Measurements from ENCODE around the gene DAZAP1. TPM values are rescaled to one million over a fixed set of nuclear protein-coding genes. Genes with fewer than 3 reads are reported as not detected.
"Not testable (repeated sequence)": the region's sequence is repeated elsewhere in the genome, so short reads cannot be mapped to it uniquely, and the experiment has no call there.

DAZAP1 gene
- total RNA-seq, 1 donor: 43.8 TPM

DNA sequence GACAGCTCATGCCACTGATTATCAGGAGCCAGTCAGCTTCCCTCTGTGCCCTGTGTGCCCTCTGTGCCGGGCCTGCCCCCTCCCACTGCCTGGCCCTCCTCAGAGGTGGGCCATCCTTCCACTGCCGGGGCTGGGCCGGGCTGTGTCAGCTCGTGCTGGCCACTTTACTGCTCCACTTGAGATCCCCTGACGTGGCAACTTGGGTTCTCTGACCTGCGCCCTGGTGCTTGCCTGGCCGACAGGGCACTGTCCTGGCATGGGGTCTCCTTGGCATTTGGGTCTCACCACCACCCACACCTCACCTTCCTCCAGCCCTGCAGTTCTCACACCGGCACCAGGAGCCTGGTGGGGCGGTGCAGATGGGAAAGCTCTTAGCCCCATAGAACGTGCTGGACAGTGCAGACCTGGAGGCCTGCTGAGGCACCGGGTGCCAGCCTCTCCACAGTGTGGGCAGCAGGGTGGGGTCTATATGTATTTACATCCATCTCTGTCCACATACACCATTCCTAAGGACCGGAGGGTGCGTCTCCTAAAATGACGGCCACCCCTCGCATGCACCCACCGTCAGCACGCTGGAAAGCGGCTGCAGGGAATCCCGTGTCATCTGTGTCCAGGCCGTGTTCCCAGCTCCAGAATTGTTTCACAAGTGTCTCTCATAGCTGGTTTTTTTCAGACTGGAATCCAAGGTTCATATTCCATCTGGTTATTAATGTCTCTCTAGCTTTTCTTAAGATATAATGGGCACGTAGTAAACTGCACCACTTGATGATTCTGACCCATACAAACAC, 11.8 kb downstream of the DAZAP1 start:
- TF ChIP-seq, protein P1, sequence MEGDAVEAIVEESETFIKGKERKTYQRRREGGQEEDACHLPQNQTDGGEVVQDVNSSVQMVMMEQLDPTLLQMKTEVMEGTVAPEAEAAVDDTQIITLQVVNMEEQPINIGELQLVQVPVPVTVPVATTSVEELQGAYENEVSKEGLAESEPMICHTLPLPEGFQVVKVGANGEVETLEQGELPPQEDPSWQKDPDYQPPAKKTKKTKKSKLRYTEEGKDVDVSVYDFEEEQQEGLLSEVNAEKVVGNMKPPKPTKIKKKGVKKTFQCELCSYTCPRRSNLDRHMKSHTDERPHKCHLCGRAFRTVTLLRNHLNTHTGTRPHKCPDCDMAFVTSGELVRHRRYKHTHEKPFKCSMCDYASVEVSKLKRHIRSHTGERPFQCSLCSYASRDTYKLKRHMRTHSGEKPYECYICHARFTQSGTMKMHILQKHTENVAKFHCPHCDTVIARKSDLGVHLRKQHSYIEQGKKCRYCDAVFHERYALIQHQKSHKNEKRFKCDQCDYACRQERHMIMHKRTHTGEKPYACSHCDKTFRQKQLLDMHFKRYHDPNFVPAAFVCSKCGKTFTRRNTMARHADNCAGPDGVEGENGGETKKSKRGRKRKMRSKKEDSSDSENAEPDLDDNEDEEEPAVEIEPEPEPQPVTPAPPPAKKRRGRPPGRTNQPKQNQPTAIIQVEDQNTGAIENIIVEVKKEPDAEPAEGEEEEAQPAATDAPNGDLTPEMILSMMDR (IDR thresholded peaks at IDR 0.05; ENCODE audit: insufficient read depth, low read length): no peak
- no peak for DNase-seq (ENCODE audit: low read depth)
- H3K4me3 ChIP-seq (ENCODE audit: low read depth, low read length): no peak overlapping the region

GRCh38 chr19:1420085-1420484, 12.7 kb downstream of the DAZAP1 start:
- not testable (repeated sequence) for DNase-seq (ENCODE audit: low read depth); H3K4me3 ChIP-seq (ENCODE audit: low read depth, low read length)

DNA sequence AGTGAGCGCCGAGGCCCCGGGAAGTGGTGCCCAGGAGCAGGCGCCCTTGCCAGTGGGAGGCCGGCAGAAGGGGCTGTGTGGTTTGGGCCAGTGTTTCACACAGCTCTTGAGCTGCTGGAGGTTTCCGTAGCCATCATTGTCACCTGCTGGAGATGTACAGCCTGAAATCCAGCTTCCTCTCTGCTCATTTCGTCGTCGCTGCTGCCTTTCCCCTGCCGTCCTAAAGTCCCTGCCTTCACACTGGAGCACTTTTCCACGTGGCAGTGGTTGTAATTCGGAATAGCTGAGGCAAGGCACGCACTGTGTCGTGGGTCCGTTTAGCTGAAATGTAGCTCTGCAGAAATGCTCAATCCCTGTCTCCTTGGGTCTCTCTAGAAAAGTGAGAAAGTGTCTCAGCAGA, 13.2 kb downstream of the DAZAP1 start:
- TF ChIP-seq, protein P1 (IDR thresholded peaks at IDR 0.05; ENCODE audit: insufficient read depth, low read length): no peak
- no peak for DNase-seq (ENCODE audit: low read depth)

DNA sequence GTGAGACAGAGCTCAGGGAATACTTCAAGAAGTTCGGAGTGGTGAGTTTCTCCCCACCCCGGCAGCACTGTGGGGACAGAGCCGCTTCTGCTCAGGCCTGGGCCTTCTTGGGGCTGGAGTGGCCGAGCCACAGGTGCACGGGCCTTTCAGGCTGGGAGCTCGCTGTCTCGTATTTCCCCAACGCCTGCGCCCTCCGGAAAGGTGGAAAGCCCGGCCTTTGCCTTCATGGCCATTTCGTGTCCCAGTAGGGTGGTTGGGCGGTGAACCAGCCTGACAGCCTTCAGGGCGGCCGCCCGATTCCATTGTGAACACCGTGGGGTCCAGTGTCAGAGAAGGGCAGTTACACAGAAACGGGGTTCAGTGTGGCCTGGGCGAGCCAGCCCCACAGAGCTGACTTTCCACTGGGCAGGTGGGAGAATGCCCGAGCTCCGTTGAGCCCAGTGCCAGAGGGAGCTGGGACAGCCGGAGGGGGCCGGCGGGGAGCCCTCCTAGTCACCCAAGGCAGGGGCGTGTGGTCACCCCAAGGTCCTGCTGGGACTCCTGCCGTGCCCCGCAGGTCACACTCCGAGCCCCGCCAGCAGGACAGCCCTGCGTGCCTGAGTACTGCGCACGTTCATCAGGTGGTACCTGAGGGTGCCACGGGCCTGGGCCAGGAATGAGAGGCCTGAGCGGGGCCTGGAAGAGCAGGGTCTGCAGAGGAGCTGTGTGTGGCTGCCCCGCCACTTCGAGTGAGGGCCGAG, 14.0 kb downstream of the DAZAP1 start:
- no peak for DNase-seq (ENCODE audit: low read depth)

More for the DNA sequence above, 13.2 kb downstream of the DAZAP1 start:
- H3K4me3 ChIP-seq (ENCODE audit: low read depth, low read length): no peak overlapping the region

GRCh38 chr19:1421958-1422305, 14.5 kb downstream of the DAZAP1 start:
- H3K4me3 ChIP-seq (ENCODE audit: low read depth, low read length): no peak overlapping the region
- no peak for DNase-seq (ENCODE audit: low read depth)
- TF ChIP-seq, protein P1 (IDR thresholded peaks at IDR 0.05; ENCODE audit: insufficient read depth, low read length): no peak

More for the DNA sequence above, 14.0 kb downstream of the DAZAP1 start:
- no peak overlapping the region for H3K4me3 ChIP-seq (ENCODE audit: low read depth, low read length)
- TF ChIP-seq, protein P1 (IDR thresholded peaks at IDR 0.05; ENCODE audit: insufficient read depth, low read length): no peak

GRCh38 chr19:1422360-1422759, 15.0 kb downstream of the DAZAP1 start:
- no peak for DNase-seq (ENCODE audit: low read depth)
- no peak overlapping the region for H3K4me3 ChIP-seq (ENCODE audit: low read depth, low read length)
- TF ChIP-seq, protein P1 (IDR thresholded peaks at IDR 0.05; ENCODE audit: insufficient read depth, low read length): no peak

DNA sequence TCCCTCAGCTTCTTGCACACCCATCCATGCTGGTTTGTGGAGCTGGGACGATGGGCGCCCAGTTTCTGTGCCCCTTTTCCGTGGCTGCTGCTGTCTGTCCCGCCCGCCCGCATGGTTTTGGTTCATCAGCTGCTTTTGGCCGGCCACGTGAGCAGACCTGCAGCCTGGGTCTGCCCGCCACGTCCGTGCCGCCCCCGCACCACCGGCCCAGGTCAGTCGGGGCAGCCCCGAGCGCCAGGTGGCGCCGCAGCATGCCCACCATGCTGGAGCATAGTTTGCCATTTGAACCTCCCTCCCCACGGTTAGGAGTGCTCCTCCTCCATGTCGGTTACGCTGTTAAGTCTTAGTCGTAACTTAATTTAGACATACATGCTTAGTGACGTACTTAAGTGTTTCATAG, 15.6 kb downstream of the DAZAP1 start:
- no peak overlapping the region for H3K4me3 ChIP-seq (ENCODE audit: low read depth, low read length)
- TF ChIP-seq, protein P1 (IDR thresholded peaks at IDR 0.05; ENCODE audit: insufficient read depth, low read length): no peak
- no peak for DNase-seq (ENCODE audit: low read depth)

Data from fibroblast of the aortic adventitia (primary cell).